Lower leg skin (tissue), 3 donors: ENCODE measurements around the gene ABHD5.

Experiments
- POLR2A ChIP-seq, 2 donors: fragments of 450-650 bp; IDR thresholded peaks; one replicate each; pipeline ENCODE4 v1.6.1; 2016 to 2017; ENCODE audit warnings: antibody characterized with exemption in 2 of 2, mild to moderate bottlenecking in 1 of 2, moderate library complexity in 1 of 2
- TF ChIP-seq, protein P1 (sequence below), 3 donors: fragments of 450-650 bp; IDR thresholded peaks; one replicate each; pipeline ENCODE4 v1.5.1; 2016; ENCODE audit warnings: antibody characterized with exemption in 3 of 3, mild to moderate bottlenecking in 3 of 3, moderate library complexity in 2 of 3

- TF ChIP-seq, protein P1, sequence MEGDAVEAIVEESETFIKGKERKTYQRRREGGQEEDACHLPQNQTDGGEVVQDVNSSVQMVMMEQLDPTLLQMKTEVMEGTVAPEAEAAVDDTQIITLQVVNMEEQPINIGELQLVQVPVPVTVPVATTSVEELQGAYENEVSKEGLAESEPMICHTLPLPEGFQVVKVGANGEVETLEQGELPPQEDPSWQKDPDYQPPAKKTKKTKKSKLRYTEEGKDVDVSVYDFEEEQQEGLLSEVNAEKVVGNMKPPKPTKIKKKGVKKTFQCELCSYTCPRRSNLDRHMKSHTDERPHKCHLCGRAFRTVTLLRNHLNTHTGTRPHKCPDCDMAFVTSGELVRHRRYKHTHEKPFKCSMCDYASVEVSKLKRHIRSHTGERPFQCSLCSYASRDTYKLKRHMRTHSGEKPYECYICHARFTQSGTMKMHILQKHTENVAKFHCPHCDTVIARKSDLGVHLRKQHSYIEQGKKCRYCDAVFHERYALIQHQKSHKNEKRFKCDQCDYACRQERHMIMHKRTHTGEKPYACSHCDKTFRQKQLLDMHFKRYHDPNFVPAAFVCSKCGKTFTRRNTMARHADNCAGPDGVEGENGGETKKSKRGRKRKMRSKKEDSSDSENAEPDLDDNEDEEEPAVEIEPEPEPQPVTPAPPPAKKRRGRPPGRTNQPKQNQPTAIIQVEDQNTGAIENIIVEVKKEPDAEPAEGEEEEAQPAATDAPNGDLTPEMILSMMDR (IDR thresholded peaks at IDR 0.05), result no peak
- no peak for TF ChIP-seq POLR2A (IDR thresholded peaks at IDR 0.05)
These were observed 38.2 kb downstream of the ABHD5 start for GRCh38 chr3:43728947-43729346.
